ENCODE data around the gene NGEF. TPM values are rescaled to one million over a fixed set of nuclear protein-coding genes. Genes with fewer than 3 reads are reported as not detected.

NGEF gene
- total and polyA plus RNA-seq, 9 of the 15 experiments (the other 6 are each of a cell fraction or from before 2014, with no cell fraction given), result 0.07 to 0.17 (median 0.09) TPM; not detected in 6

GRCh38 chr2:232974396-232974795 lies 38.7 kb downstream of the NGEF start:
- no peak overlapping the region for H2AFZ ChIP-seq (ENCODE audit: low read depth, low read length)
- H3K9me1 ChIP-seq (ENCODE audit: control insufficient read depth, insufficient read depth, low read length), result no peaks in the 10 kb centered on the region
- no peak overlapping the region for H3K9ac ChIP-seq (ENCODE audit: insufficient read depth in 1 of 2, low read depth in 2 of 2, low read length in 2 of 2)
- H3K4me2 ChIP-seq (ENCODE audit: insufficient read depth, low read length), result no peak overlapping the region
- CTCF ChIA-PET (ENCODE audit: low intra/inter-chr PET ratio), result no interaction called here
- 3% methylated on average over 7 of the region's 7 CpGs for whole genome bisulfite sequencing (ENCODE audit: insufficient coverage, low coverage, missing lambda C conversion rate)
- POLR2A ChIA-PET, result no interaction called here
- H3K27ac ChIP-seq (ENCODE audit: extremely low read depth, low read depth, low read length), result no peak overlapping the region
- H3K4me1 ChIP-seq (replicated peaks in 1 of 2; ENCODE audit: control insufficient read depth in 2 of 2, insufficient read depth in 2 of 2, low read length in 2 of 2), result no peaks in the 10 kb centered on the region; a peak in 2 of 5 replicates
- no peak for ATAC-seq
- in situ Hi-C loops (cut with MboI) (no loop called here), intact Hi-C loops (cut with micrococcal nuclease) (no loop called here)
- H3K27me3 ChIP-seq (ENCODE audit: control insufficient read depth in 2 of 2, insufficient read depth in 2 of 2, low read length in 2 of 2), result peaks cover 6 to 32% of the 10 kb centered on the region in 2 experiments; a peak in 3 of 5 replicates
- no peaks in the 10 kb centered on the region for H3K36me3 ChIP-seq (ENCODE audit: control insufficient read depth, insufficient read depth, low read length)
- no peak for DNase-seq (ENCODE audit: extremely low read depth in 1 of 4, low spot score in 3 of 4)
- no peaks in the 10 kb centered on the region for H4K20me1 ChIP-seq (replicated peaks; ENCODE audit: control insufficient read depth, insufficient read depth, low read length)
- FAIRE-seq, result no peak
- H3K9me3 ChIP-seq (replicated peaks; ENCODE audit: control insufficient read depth, insufficient read depth, low read depth, low read length), result no peaks in the 10 kb centered on the region
- BruUV-seq (replicated peaks), result no TSS peak
- H3K4me3 ChIP-seq, result no peak overlapping the region
- H3K79me2 ChIP-seq (ENCODE audit: control insufficient read depth, insufficient read depth, low read length), result no peaks in the 10 kb centered on the region
- TF ChIP-seq NRF1 (conservative IDR thresholded peaks at IDR 0.05 in 1 of 2, IDR thresholded peaks at IDR 0.05 in 1 of 2), result no peak
- TF ChIP-seq NKRF (IDR thresholded peaks at IDR 0.05; ENCODE audit: borderline replicate concordance), result no peak
- TF ChIP-seq CBFB (CRISPR knock-in tag; IDR thresholded peaks at IDR 0.05), result no peak
- TF ChIP-seq IFI16 (CRISPR knock-in tag; IDR thresholded peaks at IDR 0.05), result no peak
- TF ChIP-seq ZFP1 (CRISPR knock-in tag; IDR thresholded peaks at IDR 0.05), result no peak
- TF ChIP-seq ZNF274 (IDR thresholded peaks at IDR 0.05; ENCODE audit: borderline replicate concordance, low read depth, low read length), result no peak
- TF ChIP-seq ZNF717 (CRISPR knock-in tag; IDR thresholded peaks at IDR 0.05), result no peak
- TF ChIP-seq, protein P1, sequence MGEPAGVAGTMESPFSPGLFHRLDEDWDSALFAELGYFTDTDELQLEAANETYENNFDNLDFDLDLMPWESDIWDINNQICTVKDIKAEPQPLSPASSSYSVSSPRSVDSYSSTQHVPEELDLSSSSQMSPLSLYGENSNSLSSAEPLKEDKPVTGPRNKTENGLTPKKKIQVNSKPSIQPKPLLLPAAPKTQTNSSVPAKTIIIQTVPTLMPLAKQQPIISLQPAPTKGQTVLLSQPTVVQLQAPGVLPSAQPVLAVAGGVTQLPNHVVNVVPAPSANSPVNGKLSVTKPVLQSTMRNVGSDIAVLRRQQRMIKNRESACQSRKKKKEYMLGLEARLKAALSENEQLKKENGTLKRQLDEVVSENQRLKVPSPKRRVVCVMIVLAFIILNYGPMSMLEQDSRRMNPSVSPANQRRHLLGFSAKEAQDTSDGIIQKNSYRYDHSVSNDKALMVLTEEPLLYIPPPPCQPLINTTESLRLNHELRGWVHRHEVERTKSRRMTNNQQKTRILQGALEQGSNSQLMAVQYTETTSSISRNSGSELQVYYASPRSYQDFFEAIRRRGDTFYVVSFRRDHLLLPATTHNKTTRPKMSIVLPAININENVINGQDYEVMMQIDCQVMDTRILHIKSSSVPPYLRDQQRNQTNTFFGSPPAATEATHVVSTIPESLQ (CRISPR knock-in tag; IDR thresholded peaks at IDR 0.05), result no peak
- no peak for TF ChIP-seq ZNF143 (CRISPR knock-in tag; IDR thresholded peaks at IDR 0.05)
- TF ChIP-seq, protein P2, sequence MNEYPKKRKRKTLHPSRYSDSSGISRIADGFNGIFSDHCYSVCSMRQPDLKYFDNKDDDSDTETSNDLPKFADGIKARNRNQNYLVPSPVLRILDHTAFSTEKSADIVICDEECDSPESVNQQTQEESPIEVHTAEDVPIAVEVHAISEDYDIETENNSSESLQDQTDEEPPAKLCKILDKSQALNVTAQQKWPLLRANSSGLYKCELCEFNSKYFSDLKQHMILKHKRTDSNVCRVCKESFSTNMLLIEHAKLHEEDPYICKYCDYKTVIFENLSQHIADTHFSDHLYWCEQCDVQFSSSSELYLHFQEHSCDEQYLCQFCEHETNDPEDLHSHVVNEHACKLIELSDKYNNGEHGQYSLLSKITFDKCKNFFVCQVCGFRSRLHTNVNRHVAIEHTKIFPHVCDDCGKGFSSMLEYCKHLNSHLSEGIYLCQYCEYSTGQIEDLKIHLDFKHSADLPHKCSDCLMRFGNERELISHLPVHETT (CRISPR knock-in tag; conservative IDR thresholded peaks at IDR 0.05 in 1 of 2, IDR thresholded peaks at IDR 0.05 in 1 of 2), result no peak
- no peak for TF ChIP-seq TEAD2 (tag; IDR thresholded peaks at IDR 0.05)
- TF ChIP-seq STAT5A (IDR thresholded peaks at IDR 0.05; ENCODE audit: borderline replicate concordance, low read length), result no peak
- no peak for TF ChIP-seq SMC3 (conservative IDR thresholded peaks at IDR 0.05; ENCODE audit: insufficient read depth, low read depth, low read length)
- no peak for TF ChIP-seq BRCA1 (IDR thresholded peaks at IDR 0.05)
- no peak for TF ChIP-seq BRCA1 (CRISPR knock-in tag; IDR thresholded peaks at IDR 0.05)

Measured in K562 (cell line).